ENCODE results near the gene PLOD1.

DNA sequence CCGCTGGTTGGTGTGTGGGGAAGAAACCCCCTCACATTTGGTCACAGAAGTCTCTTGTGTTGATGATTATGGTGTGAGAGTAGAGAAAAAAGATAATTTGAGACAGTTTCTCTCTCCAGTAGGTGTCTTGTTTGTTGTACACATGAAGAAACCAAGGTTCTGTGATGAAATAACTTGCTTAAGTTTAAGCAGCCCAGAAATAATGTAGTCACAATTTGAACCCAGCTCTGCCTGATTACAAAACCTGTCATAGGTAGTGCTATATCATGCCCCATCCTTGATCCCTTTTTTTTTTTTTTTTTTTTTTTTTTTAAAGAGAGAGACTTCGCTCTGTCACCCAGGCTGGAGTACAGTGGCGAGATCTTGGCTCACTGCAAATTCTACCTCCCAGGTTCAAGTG is 50.7 kb downstream of the PLOD1 start:
- TF ChIP-seq, protein P1, sequence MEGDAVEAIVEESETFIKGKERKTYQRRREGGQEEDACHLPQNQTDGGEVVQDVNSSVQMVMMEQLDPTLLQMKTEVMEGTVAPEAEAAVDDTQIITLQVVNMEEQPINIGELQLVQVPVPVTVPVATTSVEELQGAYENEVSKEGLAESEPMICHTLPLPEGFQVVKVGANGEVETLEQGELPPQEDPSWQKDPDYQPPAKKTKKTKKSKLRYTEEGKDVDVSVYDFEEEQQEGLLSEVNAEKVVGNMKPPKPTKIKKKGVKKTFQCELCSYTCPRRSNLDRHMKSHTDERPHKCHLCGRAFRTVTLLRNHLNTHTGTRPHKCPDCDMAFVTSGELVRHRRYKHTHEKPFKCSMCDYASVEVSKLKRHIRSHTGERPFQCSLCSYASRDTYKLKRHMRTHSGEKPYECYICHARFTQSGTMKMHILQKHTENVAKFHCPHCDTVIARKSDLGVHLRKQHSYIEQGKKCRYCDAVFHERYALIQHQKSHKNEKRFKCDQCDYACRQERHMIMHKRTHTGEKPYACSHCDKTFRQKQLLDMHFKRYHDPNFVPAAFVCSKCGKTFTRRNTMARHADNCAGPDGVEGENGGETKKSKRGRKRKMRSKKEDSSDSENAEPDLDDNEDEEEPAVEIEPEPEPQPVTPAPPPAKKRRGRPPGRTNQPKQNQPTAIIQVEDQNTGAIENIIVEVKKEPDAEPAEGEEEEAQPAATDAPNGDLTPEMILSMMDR (IDR thresholded peaks at IDR 0.05): no peak
- no peak for TF ChIP-seq POLR2A (IDR thresholded peaks at IDR 0.05)

Data from thyroid gland (tissue), 4 donors.